ENCODE data around the gene CCDC13. TPM values are rescaled to one million over a fixed set of nuclear protein-coding genes. Genes with fewer than 3 reads are reported as not detected.
A peak's percentile ranks its signal among the peaks of the same experiment; 100 is the strongest.

Gene CCDC13
- total RNA-seq, 1 donor from 2014 or later, result 0.24 TPM

- DNase-seq, result no peak
- intact Hi-C loops (cut with DNase I), result no loop called here
- ATAC-seq (ENCODE audit: poor library complexity), result peak; percentile 72
These were observed 10.9 kb downstream of the CCDC13 start for GRCh38 chr3:42762046-42762724.

GRCh38 chr3:42758126-42758525 lies 14.9 kb downstream of the CCDC13 start:
- DNase-seq (no peak), ATAC-seq (ENCODE audit: poor library complexity) (no peak)
- intact Hi-C loops (cut with DNase I), result loop anchor here (5.0 kb wide), 1 partner anchor 186 kb away; no protein-coding TSS in a partner anchor

- DNase-seq (no peak), ATAC-seq (ENCODE audit: poor library complexity) (no peak)
- intact Hi-C loops (cut with DNase I), result loop anchor here (5.0 kb wide), 1 partner anchor 184 kb away; no protein-coding TSS in a partner anchor
These were observed 16.3 kb downstream of the CCDC13 start for GRCh38 chr3:42756681-42757213.

- ATAC-seq (ENCODE audit: poor library complexity) (peak; percentile 76), DNase-seq (no peak)
- intact Hi-C loops (cut with DNase I), result loop anchor here (5.0 kb wide), 1 partner anchor 184 kb away; no protein-coding TSS in a partner anchor
These were observed 17.1 kb downstream of the CCDC13 start for GRCh38 chr3:42755681-42756578.

GRCh38 chr3:42753757-42754156 lies 19.3 kb downstream of the CCDC13 start:
- ATAC-seq (ENCODE audit: poor library complexity) (no peak), DNase-seq (no peak)
- intact Hi-C loops (cut with DNase I), result no loop called here

GRCh38 chr3:42752961-42753360 lies 20.1 kb downstream of the CCDC13 start:
- DNase-seq, result no peak
- intact Hi-C loops (cut with DNase I), result no loop called here
- no peak for ATAC-seq (ENCODE audit: poor library complexity)

- ATAC-seq (ENCODE audit: poor library complexity) (no peak), DNase-seq (no peak)
- intact Hi-C loops (cut with DNase I), result no loop called here
These were observed 20.6 kb downstream of the CCDC13 start for GRCh38 chr3:42752441-42752840.

GRCh38 chr3:42751609-42752008 lies 21.4 kb downstream of the CCDC13 start:
- DNase-seq (no peak), ATAC-seq (ENCODE audit: poor library complexity) (no peak)
- intact Hi-C loops (cut with DNase I), result no loop called here

- ATAC-seq (ENCODE audit: poor library complexity), result no peak
- no peak for DNase-seq
- intact Hi-C loops (cut with DNase I), result no loop called here
These were observed 22.2 kb downstream of the CCDC13 start for GRCh38 chr3:42750834-42751233.

DNA sequence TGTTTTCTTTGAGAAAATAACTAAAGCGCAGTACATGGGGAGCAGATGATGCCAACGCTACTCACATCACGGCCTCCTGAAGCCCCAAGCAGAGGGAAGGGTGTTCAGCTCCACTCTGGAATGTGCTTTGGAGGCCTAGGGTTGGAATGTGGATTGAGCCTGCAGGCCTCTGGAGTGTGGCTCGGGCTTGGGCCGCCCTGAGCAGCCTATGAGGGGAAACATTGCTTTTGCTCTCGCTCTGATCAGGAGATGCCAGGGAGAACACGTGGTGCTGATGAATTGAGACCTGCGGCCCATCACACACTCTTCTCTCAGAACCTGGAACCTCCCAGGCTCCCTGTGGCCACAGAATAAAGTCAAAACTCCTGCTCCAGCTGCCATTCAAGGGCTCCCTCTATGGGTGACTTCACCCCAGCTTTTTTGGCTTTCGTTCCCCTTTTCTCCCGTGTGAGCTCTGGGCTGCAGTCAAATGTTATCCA lies 23.3 kb downstream of the CCDC13 start:
- DNase-seq, result no peak
- ATAC-seq (ENCODE audit: poor library complexity), result peak; percentile 62
- intact Hi-C loops (cut with DNase I), result no loop called here

DNA sequence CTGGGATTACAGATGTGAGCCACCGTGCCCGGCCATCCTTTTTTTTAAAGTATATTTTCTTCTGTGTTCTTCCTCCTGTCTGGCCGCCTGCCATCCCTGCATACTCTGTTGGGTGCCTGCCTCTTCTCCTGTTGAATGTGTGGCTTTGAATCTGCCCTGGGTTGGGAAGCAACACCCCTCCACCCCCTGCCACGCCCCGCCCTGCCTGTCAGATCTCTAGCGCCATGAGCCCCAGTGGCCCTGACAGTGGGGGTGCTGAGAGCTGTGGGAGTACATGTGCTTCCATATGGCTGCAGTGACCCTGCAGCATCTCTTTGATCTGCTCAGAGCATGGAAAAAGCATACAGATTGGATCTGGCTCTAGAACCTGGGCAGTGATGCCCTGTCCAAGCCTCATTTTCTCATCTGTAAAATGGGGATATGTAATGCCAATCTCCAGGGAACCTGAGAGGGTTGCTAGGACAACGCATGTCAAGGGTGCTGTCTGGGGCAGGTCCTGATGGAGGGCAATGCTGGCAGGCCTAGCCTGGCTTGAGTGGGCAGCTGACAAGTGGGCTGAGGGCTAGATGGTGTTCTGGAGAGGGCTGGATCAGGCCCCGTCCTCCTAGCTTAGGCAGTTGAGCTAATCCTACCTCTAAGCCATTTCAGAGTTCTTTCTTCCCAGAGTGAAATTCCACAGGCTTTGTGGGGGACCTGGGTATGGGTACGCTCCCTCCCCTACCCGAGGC lies 23.9 kb downstream of the CCDC13 start:
- intact Hi-C loops (cut with DNase I), result no loop called here
- DNase-seq, result no peak
- ATAC-seq (ENCODE audit: poor library complexity), result no peak

- ATAC-seq (ENCODE audit: poor library complexity), result no peak
- intact Hi-C loops (cut with DNase I), result no loop called here
- DNase-seq, result no peak
These were observed 25.5 kb downstream of the CCDC13 start for GRCh38 chr3:42747581-42747980.

DNA sequence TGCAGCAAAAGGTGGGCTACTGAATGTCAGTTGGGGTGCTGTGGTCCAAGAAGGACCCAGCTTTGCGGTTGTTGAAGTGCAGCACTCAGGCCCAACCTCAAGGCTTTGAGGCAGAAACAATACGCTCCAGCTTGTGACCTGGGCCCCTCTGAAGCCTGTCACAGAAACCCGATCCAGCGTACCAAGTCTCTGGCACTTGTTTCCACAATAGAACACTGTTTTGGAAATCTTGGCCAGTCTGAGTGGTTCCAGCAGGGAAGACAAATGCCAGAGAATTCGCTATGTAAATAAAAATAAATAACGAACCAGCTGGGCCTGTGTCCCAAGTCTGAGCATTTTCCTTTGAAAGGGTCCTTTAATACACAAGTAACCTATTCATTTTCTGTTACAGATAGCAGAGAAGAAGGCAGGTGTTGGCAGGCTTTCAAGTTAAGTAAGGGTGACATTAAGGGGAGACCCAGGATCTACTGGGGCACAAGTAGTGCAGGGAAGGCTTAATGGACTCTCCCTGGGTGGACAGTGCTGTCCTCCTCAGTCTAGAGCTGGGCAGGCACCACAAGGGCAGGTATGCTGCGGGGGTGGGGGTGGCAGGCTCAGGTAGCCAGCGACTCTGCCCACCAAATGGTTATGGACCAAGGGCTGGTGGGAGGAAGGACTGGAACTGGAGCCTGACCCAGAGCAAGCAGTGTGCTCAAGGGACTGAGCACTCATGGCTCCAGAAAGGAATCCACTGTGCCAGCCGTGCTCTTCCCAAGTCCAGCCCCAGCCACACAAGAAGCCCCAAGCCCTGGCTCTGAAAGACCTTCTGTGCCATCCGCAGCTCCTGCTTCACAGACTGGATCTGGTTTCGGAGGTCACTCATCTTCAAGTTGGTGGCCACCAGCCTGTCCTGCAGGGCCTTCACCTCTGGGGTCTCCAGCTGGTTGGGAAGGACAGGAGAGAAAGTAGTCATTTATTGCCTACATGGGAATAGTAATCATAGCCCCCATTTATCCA lies 26.3 kb downstream of the CCDC13 start:
- DNase-seq, result no peak
- peak; percentile 30 for ATAC-seq (ENCODE audit: poor library complexity)
- intact Hi-C loops (cut with DNase I), result no loop called here

DNA sequence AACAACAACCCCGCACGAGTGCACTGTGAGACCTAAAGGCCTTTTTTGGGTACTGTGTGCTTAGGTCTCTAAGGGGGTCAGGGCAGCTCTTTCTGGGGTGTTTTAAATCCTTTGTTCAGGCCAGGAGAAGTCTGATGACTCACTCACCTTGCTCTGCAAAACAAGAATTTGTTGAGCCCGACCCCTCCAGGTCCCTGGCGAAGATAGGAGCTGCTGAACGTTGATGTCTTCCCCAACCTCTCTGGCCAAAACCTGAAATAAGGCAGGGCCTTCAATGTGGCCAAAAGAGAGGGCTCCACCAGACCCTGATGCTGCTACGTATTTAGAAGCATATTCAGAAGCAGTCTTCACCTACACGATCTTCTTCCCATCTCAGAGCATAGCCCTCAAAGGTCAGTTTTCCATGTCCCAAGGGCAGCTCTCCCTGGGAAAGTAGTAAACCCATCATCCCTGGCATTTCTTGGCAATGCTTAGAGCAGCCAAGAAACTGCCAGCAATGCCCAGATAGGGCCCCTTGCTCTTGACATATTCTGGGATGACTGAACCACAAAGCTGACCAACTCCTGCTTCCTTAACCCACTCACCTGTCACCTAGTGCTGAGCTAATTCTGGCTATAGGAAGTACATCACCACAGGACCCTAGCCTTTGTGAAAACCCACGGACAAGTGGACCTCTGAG lies 27.1 kb downstream of the CCDC13 start:
- peak; percentile 18 for ATAC-seq (ENCODE audit: poor library complexity)
- DNase-seq, result no peak
- intact Hi-C loops (cut with DNase I), result no loop called here

- ATAC-seq (ENCODE audit: poor library complexity), result no peak
- DNase-seq, result no peak
These were observed 27.7 kb downstream of the CCDC13 start for GRCh38 chr3:42745291-42745745.

DNA sequence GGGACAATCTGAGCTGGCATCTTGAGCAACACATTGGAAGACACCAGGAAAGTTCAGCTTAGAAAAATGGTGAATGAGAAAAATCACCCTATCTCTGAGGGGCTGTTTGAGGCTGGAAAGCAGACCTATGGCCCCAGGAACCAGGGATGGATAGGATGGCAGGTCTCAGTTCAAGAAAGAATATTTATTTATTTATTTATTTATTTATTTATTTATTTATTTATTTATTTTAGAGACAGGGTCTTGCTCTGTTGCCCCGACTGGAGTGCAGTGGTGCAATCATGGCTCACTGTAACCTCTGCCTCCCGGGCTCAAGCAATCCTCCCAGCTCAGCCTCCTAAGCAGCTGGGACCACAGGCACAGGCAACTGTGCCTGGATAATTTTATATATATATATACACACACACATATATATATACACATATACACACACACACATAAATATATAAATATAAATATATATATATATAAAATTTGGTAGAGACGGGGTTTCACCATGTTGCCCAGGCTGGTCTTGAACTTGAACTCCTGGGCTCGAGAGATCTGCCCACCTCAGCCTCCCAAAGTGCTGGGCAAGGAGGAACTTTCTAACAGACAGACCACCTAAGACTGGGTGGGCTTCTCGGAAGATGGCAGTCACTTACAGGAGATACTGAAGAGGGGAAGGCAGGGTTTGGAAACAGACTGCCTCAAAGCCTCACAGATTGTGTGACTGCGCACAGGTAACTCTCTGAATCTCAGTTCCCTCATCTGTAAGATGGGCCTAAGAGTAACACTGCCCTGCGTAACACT lies 29.7 kb downstream of the CCDC13 start:
- no peak for ATAC-seq (ENCODE audit: poor library complexity)

More at GRCh38 chr3:42745291-42745745, 27.7 kb downstream of the CCDC13 start:
- intact Hi-C loops (cut with DNase I), result no loop called here

More for the DNA sequence above, 29.7 kb downstream of the CCDC13 start:
- DNase-seq, result no peak
- intact Hi-C loops (cut with DNase I), result loop anchor here (5.0 kb wide), 2 partner anchors 41 to 91 kb away; partner anchors contain the start of genes HHATL and ZBTB47
